ENCODE results near the gene ZNF552. TPM values are rescaled to one million over a fixed set of nuclear protein-coding genes. Genes with fewer than 3 reads are reported as not detected.

Gene ZNF552
- total RNA-seq, 2 experiments from 2014 or later = 4.8 to 6.1 TPM

GRCh38 chr19:57757941-57758340 is 56.8 kb downstream of the ZNF552 start:
- Mint-ChIP-seq H3K9me3 (peaks cover 71% of the 10 kb centered on the region), H3K36me3 (peaks cover 90% of the 10 kb centered on the region), H3K27ac (no peak overlapping the region), H3K4me1 (ENCODE audit: low read depth) (no peaks in the 10 kb centered on the region), H3K27me3 (no peaks in the 10 kb centered on the region), H3K4me3 (no peak overlapping the region)
- intact Hi-C loops (cut with micrococcal nuclease) = no loop called here
- CTCF ChIA-PET = interaction anchor here (0.9 kb wide), 1 partner anchor 20 kb away, joined by 3 read pairs; no protein-coding TSS in a partner anchor
- POLR2A ChIA-PET = no interaction called here
- no peak for DNase-seq

Other genes with a start within 250 kb of the ZNF552 start
- 1 to 10 TPM; 2.2 to 2.4 TPM for gene ZNF416, start 236.0 kb downstream of the ZNF552 start, total RNA-seq
- gene ZIK1, start 230.8 kb downstream of the ZNF552 start, total RNA-seq = 1 to 10 TPM; 3.4 to 3.6 TPM
- gene ZNF530, start 215.0 kb downstream of the ZNF552 start, total RNA-seq = 1 to 10 TPM; 3.7 to 5.6 TPM
- gene ZNF134, start 200.7 kb downstream of the ZNF552 start, total RNA-seq = 1 to 10 TPM; 6.7 to 8.0 TPM
- gene ZNF211, start 181.7 kb downstream of the ZNF552 start, total RNA-seq = 1 to 10 TPM; 8.2 to 8.3 TPM
- not detected for gene ZSCAN4, start 146.0 kb downstream of the ZNF552 start, total RNA-seq
- gene ZNF551, start 132.9 kb downstream of the ZNF552 start, total RNA-seq = 1 to 10 TPM; 4.4 to 6.2 TPM
- under 1 TPM; 0.48 to 0.61 TPM for gene ZNF154, start 105.7 kb downstream of the ZNF552 start, total RNA-seq
- 1 to 10 TPM; 5.4 to 6.3 TPM for gene ZNF671, start 87.3 kb downstream of the ZNF552 start, total RNA-seq
- 1 to 10 TPM; 7.8 to 8.3 TPM for gene ZNF776, start 68.1 kb downstream of the ZNF552 start, total RNA-seq
- 10 to 100 TPM; 11.5 to 11.7 TPM for gene ZNF586, start 45.2 kb downstream of the ZNF552 start, total RNA-seq
- gene ZNF587B, start 15.4 kb upstream of the ZNF552 start, total RNA-seq = 10 to 100 TPM; 14.2 to 15.2 TPM
- 10 to 100 TPM; 20.9 to 23.9 TPM for gene ZNF587, start 34.9 kb upstream of the ZNF552 start, total RNA-seq
- gene ZNF814, start 74.1 kb upstream of the ZNF552 start, total RNA-seq = 10 to 100 TPM; 10.4 to 12.4 TPM
- 10 to 100 TPM; 10.6 to 11.1 TPM for gene ZNF417, start 101.7 kb upstream of the ZNF552 start, total RNA-seq
- 1 to 10 TPM; 2.3 TPM for gene ZNF418, start 120.5 kb upstream of the ZNF552 start, total RNA-seq
- gene ZNF256, start 132.8 kb upstream of the ZNF552 start, total RNA-seq = 1 to 10 TPM; 3.9 TPM
- gene C19orf18, start 159.6 kb upstream of the ZNF552 start, total RNA-seq = not detected
- gene ZNF606, start 187.9 kb upstream of the ZNF552 start, total RNA-seq = 1 to 10 TPM; 5.1 to 5.8 TPM
- not detected for gene ZSCAN1, start 219.1 kb upstream of the ZNF552 start, total RNA-seq
- under 1 TPM in 1 of 2 experiments, not detected in 1; 0.12 TPM for gene ZNF135, start 244.4 kb upstream of the ZNF552 start, total RNA-seq

All from activated CD4-positive, alpha-beta memory T cell treated with anti-CD3 and anti-CD28 coated beads for 36 hours (primary cell).